ENCODE results near the gene PDE5A.
"Not testable (repeated sequence)": the region's sequence is repeated elsewhere in the genome, so short reads cannot be mapped to it uniquely, and the experiment has no call there.

GRCh38 chr4:119453286-119453685 is 175.3 kb downstream of the PDE5A start:
- TF ChIP-seq CTCF (IDR thresholded peaks at IDR 0.05 in 2 of 3, conservative IDR thresholded peaks at IDR 0.05 in 1 of 3; ENCODE audit: borderline replicate concordance in 1 of 3, insufficient read depth in 1 of 3, low read depth in 2 of 3, low read length in 2 of 3); EZH2 (IDR thresholded peaks at IDR 0.05); POLR2AphosphoS5 (IDR thresholded peaks at IDR 0.05; ENCODE audit: low read depth, low read length); POLR2A (IDR thresholded peaks at IDR 0.05; ENCODE audit: borderline replicate concordance, extremely low read depth, insufficient read depth, insufficient read length); JUND (IDR thresholded peaks at IDR 0.05); TCF7L2 (IDR thresholded peaks at IDR 0.05; ENCODE audit: borderline replicate concordance, extremely low read depth, insufficient read depth, insufficient read length); ZFX (IDR thresholded peaks at IDR 0.05); EZH2phosphoT487 (IDR thresholded peaks at IDR 0.05; ENCODE audit: borderline replicate concordance); SIN3A (IDR thresholded peaks at IDR 0.05; ENCODE audit: low read depth); SRF (IDR thresholded peaks at IDR 0.05; ENCODE audit: low read depth); REST (IDR thresholded peaks at IDR 0.05; ENCODE audit: low read depth); CEBPB (IDR thresholded peaks at IDR 0.05; ENCODE audit: low read depth); RAD21 (IDR thresholded peaks at IDR 0.05; ENCODE audit: low read depth): not testable (repeated sequence)
